Suppressor macrophage treated with lipopolysaccharide for 4 hours (primary cell): ENCODE results near the gene CLN6.
"Not testable (repeated sequence)": the region's sequence is repeated elsewhere in the genome, so short reads cannot be mapped to it uniquely, and the experiment has no call there.

ENCODE experiments used
- DNase-seq: peaks from one replicate; pipeline ENCODE4 v3.0.0-alpha.2; 2020

Gene CLN6

DNA sequence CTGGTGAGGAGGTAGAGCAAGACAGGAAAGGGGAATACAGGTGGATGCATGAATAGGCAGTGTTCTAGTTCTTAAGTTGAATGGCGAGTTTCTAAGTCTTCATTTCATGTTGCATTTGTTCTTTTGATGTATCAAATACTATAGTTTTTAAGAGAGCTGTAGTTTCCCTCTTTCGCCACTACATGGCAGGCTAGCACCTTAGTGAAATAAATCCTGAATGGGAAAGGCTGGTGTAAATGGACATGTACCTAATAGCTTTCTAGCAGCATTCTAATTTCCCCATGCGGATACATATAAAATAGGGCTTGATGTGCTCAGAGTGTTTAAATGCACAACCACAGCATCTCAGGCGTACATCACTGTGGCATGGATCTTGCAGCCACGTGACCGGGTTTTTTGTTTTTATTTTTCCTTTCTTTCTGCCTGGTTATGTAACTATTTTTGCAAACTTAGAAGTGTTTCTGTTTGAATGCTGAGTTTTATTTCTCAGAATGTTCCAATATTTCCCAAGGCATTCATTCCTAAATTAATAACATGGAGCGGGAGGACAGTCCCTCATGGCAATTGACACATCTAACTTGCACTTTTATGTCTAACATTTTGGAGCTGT is 23.5 kb upstream of the CLN6 start:
- peak; percentile 85 for DNase-seq

DNA sequence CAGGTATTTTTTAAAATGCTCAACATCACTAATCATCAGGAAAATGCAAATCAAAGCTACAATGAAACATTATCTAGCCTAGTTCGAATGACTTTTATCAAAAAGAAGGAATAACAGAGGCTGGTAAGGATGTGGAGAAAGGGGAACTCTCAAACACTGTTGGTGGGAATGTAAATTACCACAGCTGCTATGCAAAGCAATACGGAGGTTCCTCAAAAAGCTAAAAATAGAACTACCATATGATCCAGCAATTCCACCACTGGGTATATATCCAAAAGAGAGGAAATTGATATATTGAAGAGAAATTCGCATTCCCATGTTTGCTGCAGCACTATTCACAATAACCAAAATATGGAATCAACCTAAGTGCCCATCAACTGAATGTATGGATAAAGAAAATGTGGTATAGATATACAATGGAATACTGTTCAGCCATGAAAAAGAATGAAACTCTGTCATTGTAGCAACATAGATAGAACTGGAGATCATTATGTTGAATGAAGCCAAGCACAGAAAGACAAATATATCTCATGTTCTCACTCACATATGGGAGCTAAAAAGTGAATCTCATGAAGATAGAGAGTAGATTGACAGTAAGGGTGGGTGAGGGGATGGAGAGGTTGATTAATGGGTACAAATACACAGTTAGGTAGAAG is 19.7 kb upstream of the CLN6 start:
- peak; percentile 71 for DNase-seq

DNA sequence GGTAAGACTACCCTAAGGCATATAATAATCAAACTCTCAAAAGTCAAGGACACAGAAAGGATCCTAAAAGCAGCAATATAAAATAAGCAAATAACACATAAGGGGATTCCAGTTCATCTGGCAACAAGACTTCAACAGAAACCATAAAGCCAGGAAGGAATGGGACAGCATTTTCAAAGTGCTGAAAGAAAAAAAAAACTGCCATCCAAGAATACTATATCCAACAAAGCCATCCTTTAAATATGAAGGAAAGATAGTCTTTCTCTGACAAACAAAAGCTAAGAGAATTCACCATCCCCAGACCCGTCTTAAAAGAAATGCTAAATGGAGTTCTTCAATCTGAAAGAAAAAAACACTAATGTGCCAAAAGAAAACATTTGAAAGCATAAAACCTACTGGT is 14.7 kb upstream of the CLN6 start:
- DNase-seq = no peak

DNA sequence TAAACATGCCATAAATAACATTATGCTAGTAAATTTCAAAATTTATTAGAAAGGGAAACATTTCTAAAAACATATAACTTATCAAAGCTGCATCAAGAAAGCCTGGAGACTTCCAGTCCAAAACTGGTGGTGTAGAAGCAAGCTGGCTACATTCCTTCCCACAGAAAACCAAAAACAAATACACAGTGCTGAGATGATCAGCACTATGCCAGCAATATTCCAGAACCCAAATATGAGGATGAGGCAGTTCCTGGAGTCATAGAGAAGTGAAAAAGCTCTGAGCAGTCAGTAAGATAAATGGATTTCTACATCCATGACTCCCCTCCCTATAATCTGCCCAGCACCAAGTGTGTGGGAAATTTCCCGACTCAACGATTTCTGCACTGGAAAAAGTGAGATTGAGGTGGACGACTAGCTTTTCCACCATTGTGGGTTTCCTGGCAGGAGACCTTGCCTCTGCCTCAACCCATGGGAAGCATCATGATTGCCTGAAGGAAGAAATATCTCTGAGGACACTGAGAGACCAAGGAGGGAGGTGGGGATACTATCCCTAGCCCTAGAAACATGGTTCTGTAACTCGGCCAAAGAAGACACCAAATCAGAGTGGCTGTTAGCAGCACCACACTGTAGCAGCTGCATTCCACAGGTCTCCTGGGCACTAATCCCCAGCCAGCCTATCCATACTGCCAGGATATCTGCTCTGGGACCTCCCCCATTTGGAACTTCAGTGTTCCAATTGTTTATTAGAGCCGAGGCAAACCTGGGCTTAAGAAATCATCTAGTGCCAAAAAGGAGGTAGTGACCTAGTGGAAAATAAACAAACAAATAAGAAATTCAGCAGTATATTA is 11.8 kb upstream of the CLN6 start:
- DNase-seq = no peak

DNA sequence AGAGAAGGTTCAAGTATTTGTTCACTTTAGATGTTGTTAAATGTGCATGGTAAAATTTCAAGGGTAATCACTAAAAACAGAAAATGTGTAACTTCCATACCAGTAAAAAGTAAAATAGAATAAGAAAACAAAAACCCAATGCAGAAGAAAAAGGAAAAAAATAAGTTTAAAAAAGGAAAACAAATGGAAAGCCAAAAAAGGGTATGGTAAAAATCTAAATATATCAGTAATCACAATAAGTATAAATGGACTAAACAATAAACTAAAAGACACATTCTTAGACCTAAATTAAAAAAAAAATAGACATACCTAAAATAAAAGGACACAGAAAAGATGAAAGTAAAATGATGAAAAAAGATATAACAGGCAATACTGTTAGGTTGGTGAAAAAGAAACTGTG is 9.5 kb upstream of the CLN6 start:
- DNase-seq = no peak

DNA sequence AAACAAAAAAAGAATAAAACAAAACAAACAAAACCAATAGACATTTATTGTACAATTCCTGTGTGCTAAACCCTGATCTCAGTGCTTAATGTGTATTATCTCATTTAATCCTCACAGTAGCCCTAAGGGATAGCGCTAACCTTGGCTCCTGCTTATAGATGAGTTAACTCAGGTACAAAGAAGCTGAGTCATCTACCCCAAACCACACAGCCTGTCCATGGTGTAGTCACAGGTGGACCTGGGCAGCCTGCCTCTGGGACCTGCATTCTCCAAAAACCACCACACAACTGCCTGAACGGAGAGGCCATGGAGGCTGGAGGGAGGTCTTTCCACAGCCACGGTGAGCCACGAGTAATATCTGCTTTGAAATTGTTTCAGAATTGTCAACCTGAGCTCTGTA is 5.5 kb upstream of the CLN6 start:
- no peak for DNase-seq

DNA sequence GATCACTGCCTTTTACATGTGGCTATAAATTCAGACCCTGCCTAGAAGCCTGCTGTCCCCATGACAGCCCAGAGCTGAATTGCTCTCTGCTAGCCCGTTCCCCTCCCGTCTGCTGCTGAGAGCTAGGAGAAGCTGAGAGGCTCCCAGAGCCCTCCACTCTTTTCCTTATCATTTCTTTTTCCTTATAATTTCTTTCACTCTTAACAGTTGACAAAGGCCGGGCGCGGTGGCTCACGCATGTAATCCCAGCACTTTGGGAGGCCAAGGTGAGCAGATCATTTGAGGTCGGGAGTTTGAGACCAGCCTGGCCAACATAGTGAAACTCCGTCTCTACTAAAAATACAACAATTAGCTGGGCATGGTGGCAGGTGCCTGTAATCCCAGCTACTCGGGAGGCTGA is 5.0 kb upstream of the CLN6 start:
- not testable (repeated sequence) for DNase-seq

DNA sequence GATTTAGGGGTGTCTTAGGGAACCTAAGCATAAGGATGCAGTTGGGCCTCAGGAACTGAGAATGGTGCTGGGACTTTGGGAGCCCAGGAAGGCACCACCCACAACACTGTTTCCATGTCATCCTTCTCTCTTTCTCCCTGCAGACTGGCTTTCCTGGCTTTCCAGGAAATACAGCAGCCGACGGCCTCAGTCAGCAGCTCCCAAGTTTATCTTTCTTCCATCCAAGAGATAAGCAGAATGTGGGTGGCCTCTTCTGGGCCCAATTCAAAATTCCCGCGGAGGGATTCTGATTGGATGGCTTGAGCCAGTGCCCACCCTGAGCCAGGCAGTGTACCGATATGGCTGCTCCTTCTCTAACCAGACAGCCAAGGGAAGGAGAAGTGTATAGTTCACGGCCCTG is 4.5 kb upstream of the CLN6 start:
- no peak for DNase-seq

DNA sequence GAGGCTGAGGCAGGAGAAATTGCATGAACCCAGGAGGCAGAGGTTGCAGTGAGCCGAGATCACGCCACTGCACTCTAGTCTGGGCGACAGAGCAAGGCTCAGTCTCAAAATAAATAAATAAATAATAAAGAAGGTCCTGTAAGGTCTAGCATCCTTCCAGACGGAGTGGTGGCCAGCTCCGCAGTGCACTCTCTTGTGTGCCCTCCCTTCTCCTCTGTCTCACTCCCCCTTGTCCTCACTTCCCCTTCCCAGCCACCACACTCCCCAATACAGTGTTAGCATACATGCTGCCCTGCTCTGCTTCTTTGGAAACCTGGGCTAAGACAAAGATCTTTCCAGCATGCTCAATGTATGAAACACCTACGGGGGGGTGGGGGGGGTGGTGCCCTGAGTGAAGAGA is 3.4 kb upstream of the CLN6 start:
- peak; percentile 38 for DNase-seq

DNA sequence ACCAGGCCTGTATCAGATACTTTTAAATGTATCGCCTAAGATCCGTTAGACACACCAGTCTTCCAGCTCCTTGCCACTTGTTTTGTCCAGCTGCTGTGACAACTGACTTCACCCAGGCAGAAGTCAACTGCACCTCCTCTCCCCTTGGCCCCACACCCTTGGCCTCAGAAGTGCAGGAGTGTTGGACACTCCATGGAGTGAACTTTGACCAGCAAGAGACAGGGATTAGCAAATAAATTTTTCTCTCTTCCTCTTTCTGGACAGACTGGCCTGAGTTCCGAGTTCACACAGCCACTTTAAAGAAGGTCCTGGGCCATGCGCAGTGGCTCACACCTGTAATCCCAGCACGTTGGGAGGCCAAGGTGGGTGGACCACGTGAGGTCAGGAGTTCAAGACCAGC is 2.9 kb upstream of the CLN6 start:
- peak; percentile 36 for DNase-seq

DNA sequence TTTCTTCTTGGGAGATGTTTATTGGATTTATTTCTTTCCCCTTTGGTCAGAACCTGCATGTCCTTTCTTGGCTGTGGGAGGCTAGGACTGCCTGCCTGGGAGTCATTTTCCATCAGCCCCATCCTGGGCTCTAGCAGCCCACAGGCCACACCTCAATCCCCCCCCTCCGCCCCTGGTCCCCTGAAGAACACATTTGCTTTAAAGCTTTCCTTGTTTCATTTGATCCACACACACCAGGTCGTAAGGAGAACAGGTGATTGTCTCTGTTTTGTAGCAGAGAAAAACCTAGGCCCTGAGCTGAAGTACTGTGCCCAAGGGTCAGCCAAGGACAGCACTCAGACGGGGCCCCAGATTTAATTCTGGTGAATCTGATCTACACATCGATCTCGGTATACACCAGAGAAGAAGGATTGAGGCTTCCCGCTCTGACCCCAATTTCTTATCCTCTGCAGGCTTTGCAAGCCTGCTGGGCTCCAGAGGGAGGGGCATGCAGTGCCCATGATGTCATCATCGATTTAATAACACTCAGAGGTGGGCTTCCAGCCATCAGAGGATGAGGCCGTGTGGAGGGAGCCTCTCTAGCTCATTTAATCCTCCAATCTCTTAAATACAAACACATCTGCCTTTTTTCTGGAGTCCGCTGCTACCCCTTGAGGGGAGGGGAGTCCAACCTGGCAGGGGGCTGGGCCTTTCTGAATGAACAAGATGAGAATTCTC is 1.7 kb upstream of the CLN6 start:
- DNase-seq = no peak

DNA sequence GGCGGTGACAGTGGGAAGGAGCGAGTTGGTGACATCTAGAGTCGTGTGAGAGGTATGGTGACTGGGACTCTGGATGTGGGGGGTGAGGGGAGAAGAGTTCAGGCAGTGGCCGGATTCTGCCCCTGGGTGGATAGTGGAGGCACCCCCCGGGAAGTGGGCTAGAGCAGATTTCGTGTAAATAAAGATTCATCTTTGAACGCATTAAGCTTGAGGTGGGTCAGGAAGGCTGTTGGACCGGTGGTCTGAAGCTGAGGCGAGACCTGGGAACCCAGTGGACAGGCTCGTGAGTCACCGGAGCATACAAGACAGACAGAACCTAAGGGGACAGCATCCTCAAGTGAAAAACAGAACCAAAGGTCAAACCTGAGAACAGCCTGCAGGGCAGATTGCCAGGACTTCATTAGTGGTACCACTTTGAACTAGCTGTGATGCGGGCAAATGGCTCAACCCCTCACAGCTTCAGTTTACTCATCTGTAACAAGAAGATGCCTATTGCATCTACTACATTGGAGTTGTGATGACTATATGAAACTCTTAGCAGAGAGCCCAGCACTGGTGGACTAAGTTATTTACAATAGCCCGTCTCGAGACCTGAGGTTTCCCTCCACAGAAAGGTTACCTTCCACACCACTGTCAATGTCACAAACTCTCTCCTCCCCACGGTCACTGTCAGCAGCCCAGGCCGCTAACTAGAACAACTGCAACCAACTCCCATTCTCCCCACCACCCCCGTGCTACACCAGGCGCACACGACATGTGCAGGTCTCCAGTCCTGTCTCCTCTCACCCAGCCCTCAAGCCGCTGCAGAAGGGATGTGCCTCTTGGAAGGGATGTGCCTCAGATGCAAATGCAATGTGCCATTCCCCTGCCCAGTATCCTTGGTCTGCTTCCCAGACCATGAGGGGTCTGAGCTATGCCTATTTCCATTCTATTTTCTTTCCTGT is 901 bp upstream of the CLN6 start:
- no peak for DNase-seq

DNA sequence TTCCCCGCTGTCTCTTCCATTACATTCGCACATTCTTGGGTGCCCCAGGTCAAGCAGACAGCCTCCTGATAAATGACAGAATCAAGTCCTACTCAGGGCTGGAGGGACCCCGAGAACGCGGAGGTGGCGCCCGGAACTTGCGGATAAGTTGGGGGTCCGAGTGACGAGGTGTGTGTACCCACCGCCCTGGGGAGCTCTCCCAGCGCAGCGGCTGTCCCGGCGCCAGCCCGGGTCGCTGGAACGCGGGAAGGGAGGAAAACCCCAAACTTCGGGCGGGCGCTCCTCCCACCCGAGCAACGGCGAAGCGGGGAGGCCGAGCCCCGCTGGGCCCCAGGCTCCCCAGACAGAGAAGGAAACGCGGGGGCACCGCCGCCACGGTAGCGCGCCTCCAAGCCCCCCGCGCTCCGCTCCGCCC is 550 bp downstream of the CLN6 start:
- DNase-seq = peak; percentile 12

DNA sequence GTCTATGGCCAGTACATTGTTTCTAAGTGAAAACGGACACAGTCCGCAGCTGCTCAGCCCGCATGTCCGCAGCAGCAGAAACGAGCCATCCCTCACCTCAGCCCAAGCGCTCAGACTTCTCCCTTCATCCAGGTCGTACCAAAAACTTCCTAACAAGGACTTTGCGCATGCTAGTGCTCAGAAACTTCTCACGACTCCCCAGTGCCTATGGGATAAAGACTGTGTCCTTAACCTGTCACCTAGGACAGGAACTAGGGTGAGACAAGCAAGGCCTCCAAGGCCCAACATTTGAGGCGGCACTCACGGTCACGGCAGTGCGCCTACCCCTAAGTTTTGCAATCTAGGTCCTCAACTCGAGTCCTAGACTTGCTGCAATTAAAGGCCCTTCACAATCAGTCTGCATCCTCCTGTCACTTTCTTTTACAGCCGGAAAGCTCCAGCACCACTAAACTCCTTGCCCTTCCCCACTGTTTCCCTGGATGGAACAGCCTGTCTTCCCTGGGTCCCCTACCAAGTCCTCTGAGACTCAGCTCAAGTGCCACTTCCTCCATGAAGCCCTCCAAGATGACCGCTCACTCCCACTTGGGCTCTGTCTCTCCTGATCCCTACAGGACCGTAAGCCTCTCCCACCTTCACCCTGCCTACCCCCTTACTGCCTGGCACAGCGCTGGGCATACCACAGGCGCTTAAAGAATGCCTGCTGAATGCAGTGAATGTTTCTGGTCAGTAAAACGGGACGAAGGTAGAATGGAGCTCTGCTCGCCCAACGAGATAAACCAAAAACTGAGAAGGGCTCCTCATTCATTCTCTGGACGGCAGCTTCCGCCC is 1.2 kb downstream of the CLN6 start:
- peak; percentile 24 for DNase-seq

DNA sequence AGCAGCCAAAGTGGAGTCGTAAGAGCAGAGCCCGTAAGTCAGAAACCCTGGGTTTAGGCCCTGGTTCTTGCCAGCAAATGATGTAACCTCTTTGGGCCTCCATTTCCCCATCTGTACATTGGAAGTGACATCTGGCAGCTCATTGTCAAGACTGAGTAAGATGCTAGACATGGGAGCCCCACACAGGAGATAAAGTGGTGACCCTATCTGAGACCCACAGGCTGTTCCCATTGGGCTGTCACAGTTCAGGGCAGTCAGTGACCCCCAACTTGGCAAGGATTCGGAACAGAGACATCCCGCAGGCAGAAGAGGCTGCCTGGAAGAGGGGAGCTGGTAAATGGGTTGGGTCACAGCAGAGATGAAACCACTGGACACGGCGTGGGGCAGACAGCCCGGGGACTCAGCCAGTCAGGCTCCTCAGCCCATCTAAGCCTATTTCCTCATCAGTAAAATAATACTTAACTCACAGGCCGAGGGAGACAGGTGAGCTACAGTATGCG is 1.8 kb downstream of the CLN6 start:
- no peak for DNase-seq

DNA sequence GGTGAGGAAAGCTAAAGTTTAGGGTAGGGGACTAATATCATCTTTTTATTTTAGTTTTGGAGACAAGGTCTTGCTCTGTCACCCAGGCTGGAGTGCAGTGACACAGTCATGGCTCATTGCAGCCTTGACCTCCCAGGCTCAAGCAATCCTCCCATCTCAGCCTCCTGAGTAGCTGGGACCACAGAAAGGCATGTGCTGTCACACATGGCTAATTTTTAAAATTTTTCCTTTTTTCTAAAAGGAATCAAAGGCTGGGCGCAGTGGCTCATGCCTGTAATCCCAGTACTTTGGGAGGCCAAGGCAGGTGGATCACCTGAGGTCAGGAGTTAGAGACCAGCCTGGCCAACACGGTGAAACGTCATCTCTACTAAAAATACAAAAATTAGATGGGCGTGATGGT is 4.1 kb downstream of the CLN6 start:
- DNase-seq = not testable (repeated sequence)

DNA sequence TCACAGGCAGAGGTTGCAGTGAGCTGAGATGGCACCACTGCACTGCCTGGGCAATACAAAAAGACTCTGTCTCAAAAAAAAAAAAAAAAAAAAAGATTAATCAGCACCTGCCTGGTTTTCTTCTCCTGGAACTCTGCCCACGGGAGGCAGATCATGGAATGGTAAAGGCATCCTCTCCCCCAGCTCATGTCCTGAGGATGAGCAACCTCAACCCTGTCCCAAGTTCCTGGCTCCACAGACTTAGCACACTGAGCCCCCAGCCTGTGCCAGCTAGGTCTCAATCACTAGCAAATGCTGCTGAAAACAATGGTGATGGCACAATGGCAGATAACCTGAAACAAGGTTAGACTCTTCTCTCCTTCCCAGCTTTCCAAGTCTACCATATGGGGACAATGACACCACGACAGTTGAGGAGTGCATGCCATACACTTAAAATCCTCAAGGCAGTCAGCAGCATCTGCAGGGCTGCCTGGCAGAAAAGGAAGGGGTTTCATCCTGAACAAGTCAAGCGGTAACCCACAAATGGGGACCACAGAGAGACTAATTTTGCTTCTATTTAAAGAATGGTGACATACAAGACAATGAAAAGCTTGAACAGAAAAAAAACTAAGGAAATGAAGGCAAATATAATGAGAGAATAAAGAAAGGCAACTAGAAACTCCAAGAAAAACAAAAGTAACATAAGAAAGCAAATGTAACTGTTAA is 4.8 kb downstream of the CLN6 start:
- no peak for DNase-seq

DNA sequence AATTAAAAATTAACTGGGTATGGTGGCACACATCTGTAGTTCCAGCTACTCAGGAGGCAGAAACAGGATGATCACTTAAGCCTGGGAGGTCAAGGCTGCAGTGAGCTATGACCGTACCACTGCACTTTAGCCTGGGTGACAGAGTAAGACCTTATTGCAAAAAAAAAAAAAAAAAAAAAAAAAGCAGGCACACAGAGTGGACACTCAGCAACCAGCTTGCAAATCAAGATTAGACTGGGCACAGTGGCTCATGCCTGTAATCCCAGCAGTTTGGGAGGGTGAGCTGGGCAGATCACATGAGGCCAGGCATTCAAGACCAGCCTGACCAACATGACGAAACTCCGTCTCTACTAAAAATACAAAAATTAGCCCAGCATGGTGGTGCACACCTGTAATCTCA is 5.4 kb downstream of the CLN6 start:
- no peak for DNase-seq

DNA sequence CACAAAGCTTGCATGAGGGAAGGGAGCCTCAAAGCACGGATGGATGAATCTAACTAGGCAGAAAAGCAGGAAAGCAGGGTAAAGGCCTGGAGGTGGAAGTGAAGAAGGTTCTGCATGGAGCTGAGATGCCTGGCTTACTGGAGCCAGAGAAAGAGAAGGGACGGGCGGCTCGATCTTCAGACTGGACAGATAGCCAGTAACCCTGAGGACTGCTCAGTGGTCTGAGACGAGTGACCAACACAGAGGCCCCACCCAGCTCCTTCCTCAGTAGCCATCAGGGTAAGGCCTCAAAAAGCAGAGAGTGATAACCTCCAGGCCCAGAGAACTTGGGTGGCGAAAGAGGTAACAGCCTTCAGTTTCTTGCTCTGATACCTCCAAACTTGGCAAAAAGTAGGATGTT is 6.4 kb downstream of the CLN6 start:
- DNase-seq = no peak

DNA sequence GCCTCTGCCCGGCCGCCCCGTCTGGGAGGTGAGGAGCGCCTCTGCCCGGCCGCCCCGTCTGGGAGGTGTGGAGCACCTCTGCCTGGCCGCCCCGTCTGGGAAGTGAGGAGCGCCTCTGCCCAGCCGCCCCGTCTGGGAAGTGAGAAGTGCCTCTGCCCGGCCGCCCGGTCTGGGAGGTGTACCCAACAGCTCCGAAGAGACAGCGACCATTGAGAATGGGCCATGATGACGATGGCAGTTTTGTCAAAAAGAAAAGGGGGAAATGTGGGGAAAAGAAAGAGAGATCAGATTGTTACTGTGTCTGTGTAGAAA is 7.1 kb downstream of the CLN6 start:
- not testable (repeated sequence) for DNase-seq
